H1 (cell line): Measurements from ENCODE around the gene FNDC3A. TPM values are rescaled to one million over a fixed set of nuclear protein-coding genes. Genes with fewer than 3 reads are reported as not detected.

Experiments used
- CTCF ChIA-PET: fragments of 300-600 bp; sonication (Branson Sonifier 250); formaldehyde crosslinking; loops from one replicate; lab custom pipeline; 2021; ENCODE audit not compliant: partially characterized antibody; lab: Charles Lee
- POLR2A ChIA-PET: fragments of 300-600 bp; sonication (Branson Sonifier 250); formaldehyde crosslinking; loops from one replicate; lab custom pipeline; 2021; ENCODE audit warnings: inconsistent platforms; ENCODE audit not compliant: partially characterized antibody; lab: Charles Lee
- DNase-seq, 2 experiments: peaks; one replicate each; pipeline versions ENCODE4 v3.0.0 to v3.0.0-alpha.2; 2010 to 2022; ENCODE audit warnings: low spot score in 2 of 2, low read depth in 1 of 2, mixed read lengths in 1 of 2
- FAIRE-seq: peaks from 2 replicates; lab custom pipeline; 2011; peaks lifted over from hg19 to GRCh38; lab: Jason Lieb, UNC
- H2AFZ ChIP-seq: 2 replicates; pipeline ENCODE4 v1.8.1; 2012; ENCODE audit warnings: low read length, inconsistent platforms
- H2AK5ac ChIP-seq: 2 replicates; pipeline ENCODE4 v1.6.1; 2013; ENCODE audit warnings: low read depth, low read length
- H2BK120ac ChIP-seq: replicated peaks from 2 replicates; pipeline ENCODE3; 2013; ENCODE audit warnings: low read depth, low read length, inconsistent platforms
- H2BK12ac ChIP-seq: 2 replicates; pipeline ENCODE4 v1.6.1; 2013; ENCODE audit warnings: low read depth, low read length
- H2BK15ac ChIP-seq: 2 replicates; pipeline ENCODE4 v1.6.1; 2013; ENCODE audit warnings: low read length
- H2BK20ac ChIP-seq: 2 replicates; pipeline ENCODE4 v1.6.1; 2013; ENCODE audit warnings: low read length
- H2BK5ac ChIP-seq: 2 replicates; pipeline ENCODE4 v1.6.1; 2013; ENCODE audit warnings: low read depth, low read length
- H3K14ac ChIP-seq: 2 replicates; pipeline ENCODE4 v1.6.1; 2013; ENCODE audit warnings: inconsistent platforms; ENCODE audit not compliant: insufficient read length
- H3K18ac ChIP-seq: 2 replicates; pipeline ENCODE4 v1.6.1; 2013; ENCODE audit warnings: low read length; ENCODE audit errors: extremely low read depth
- H3K23ac ChIP-seq: 2 replicates; pipeline ENCODE4 v1.6.1; 2013; ENCODE audit warnings: inconsistent platforms; ENCODE audit not compliant: insufficient read length
- H3K23me2 ChIP-seq: 2 replicates; pipeline ENCODE4 v1.6.1; 2013; ENCODE audit warnings: low read depth, low read length
- H3K27ac ChIP-seq: 2 replicates; pipeline ENCODE4 v1.6.1; 2011; ENCODE audit warnings: low read depth, low read length, inconsistent platforms
- H3K27me3 ChIP-seq, 4 experiments: replicated peaks in 1 of 4; 1 replicate in 1 of 4; 2 replicates in 3 of 4; pipeline versions ENCODE4 v1.6.1 to v1.8.1; 2011 to 2013; ENCODE audit warnings: low read length in 3 of 4, mild to moderate bottlenecking in 3 of 4, inconsistent platforms in 2 of 4, mixed read lengths in 2 of 4, moderate library complexity in 1 of 4; ENCODE audit not compliant: control insufficient read depth in 3 of 4, insufficient read depth in 3 of 4; ENCODE audit errors: extremely low read depth in 1 of 4
- H3K36me3 ChIP-seq, 4 experiments: 2 replicates each; pipeline versions ENCODE4 v1.6.1 to v1.8.1; 2011 to 2013; ENCODE audit warnings: mild to moderate bottlenecking in 4 of 4, low read length in 3 of 4, moderate library complexity in 2 of 4, control low read depth in 1 of 4, inconsistent platforms in 1 of 4; ENCODE audit not compliant: insufficient read depth in 4 of 4, control insufficient read depth in 2 of 4
- H3K4ac ChIP-seq: replicated peaks from 2 replicates; pipeline ENCODE3; 2013; ENCODE audit warnings: low read length, low read depth, mixed read lengths, inconsistent platforms; ENCODE audit not compliant: insufficient read length
- H3K4me1 ChIP-seq, 4 experiments: replicated peaks in 1 of 4; 1 replicate in 1 of 4; 2 replicates in 3 of 4; pipeline versions ENCODE4 v1.6.1 to v1.8.1; 2011 to 2013; ENCODE audit warnings: low read length in 3 of 4, inconsistent platforms in 2 of 4, mixed read lengths in 1 of 4; ENCODE audit not compliant: insufficient read depth in 4 of 4, control insufficient read depth in 3 of 4
- H3K4me2 ChIP-seq, 2 experiments: 2 replicates each; pipeline versions ENCODE4 v1.6.1 to v1.8.1; 2011 to 2013; ENCODE audit warnings: low read depth in 2 of 2, low read length in 2 of 2, control low read depth in 1 of 2, inconsistent platforms in 1 of 2, mild to moderate bottlenecking in 1 of 2; ENCODE audit not compliant: insufficient read depth in 1 of 2
- H3K4me3 ChIP-seq, 4 experiments: fragments of 200-600, 300-600 bp in 1 of 4; sonication (generic), shearing (Covaris generic), sonication (Bioruptor Twin) in 1 of 4; 2 replicates each; pipeline versions ENCODE4 v1.5.1 to v1.8.1; 2011 to 2016; ENCODE audit warnings: low read length in 4 of 4, low read depth in 3 of 4, control low read depth in 2 of 4, inconsistent platforms in 2 of 4, mild to moderate bottlenecking in 2 of 4, mixed read lengths in 1 of 4, moderate library complexity in 1 of 4; ENCODE audit not compliant: insufficient read depth in 2 of 4; ENCODE audit errors: extremely low read depth in 1 of 4
- H3K56ac ChIP-seq: replicated peaks from 2 replicates; pipeline ENCODE3; 2013; ENCODE audit warnings: low read depth, mild to moderate bottlenecking, mixed read lengths, low read length, inconsistent platforms; ENCODE audit not compliant: insufficient read length
- H3K79me1 ChIP-seq: 2 replicates; pipeline ENCODE4 v1.6.1; 2013; ENCODE audit warnings: low read depth, low read length, control low read depth
- H3K79me2 ChIP-seq, 2 experiments: 2 replicates each; pipeline versions ENCODE4 v1.6.1 to v1.8.1; 2012 to 2013; ENCODE audit warnings: low read length in 2 of 2, mild to moderate bottlenecking in 2 of 2, inconsistent platforms in 1 of 2; ENCODE audit not compliant: insufficient read depth in 2 of 2, control insufficient read depth in 1 of 2
- H3K9ac ChIP-seq, 4 experiments: replicated peaks in 1 of 4; 1 replicate in 1 of 4; 2 replicates in 3 of 4; pipeline versions ENCODE4 v1.6.1 to v1.8.1; 2011 to 2013; ENCODE audit warnings: low read depth in 3 of 4, low read length in 3 of 4, control low read depth in 2 of 4, mild to moderate bottlenecking in 2 of 4, moderate library complexity in 2 of 4, inconsistent platforms in 1 of 4; ENCODE audit errors: extremely low read depth in 1 of 4
- H3K9me3 ChIP-seq, 2 experiments: 2 replicates each; pipeline versions ENCODE4 v1.6.1 to v1.8.1; 2012 to 2013; ENCODE audit warnings: mild to moderate bottlenecking in 2 of 2, moderate library complexity in 2 of 2, control low read depth in 1 of 2, inconsistent platforms in 1 of 2, low read depth in 1 of 2, low read length in 1 of 2, mixed read lengths in 1 of 2; ENCODE audit not compliant: insufficient read depth in 2 of 2
- H4K20me1 ChIP-seq, 2 experiments: replicated peaks in 1 of 2; 2 replicates each; pipeline versions ENCODE3 to v1.8.1; 2011 to 2013; ENCODE audit warnings: inconsistent platforms in 2 of 2, low read length in 2 of 2, mild to moderate bottlenecking in 1 of 2; ENCODE audit not compliant: insufficient read depth in 2 of 2, control insufficient read depth in 1 of 2
- H4K5ac ChIP-seq: 2 replicates; pipeline ENCODE4 v1.6.1; 2013; ENCODE audit warnings: low read length, low read depth, mixed read lengths, inconsistent platforms; ENCODE audit not compliant: insufficient read length
- H4K8ac ChIP-seq: 2 replicates; pipeline ENCODE4 v1.8.0; 2013; ENCODE audit warnings: mild to moderate bottlenecking, moderate library complexity, low read length, inconsistent platforms; ENCODE audit not compliant: insufficient read depth; ENCODE audit errors: extremely low read depth
- H4K91ac ChIP-seq: replicated peaks from 2 replicates; pipeline ENCODE3; 2013; ENCODE audit warnings: low read length, mixed read lengths, inconsistent platforms; ENCODE audit not compliant: insufficient read length
- EZH2 ChIP-seq: fragments of 200-600 bp; sonication (generic); IDR thresholded peaks from 2 replicates; pipeline ENCODE4 v1.7.1; 2012; ENCODE audit warnings: low read depth, mild to moderate bottlenecking, moderate library complexity, low read length, inconsistent platforms; ENCODE audit not compliant: severe bottlenecking
- HDAC2 ChIP-seq, 2 experiments: fragments of 300-600 bp in 1 of 2; sonication (generic) in 1 of 2; IDR thresholded peaks; 2 replicates each; pipeline ENCODE4 v1.6.1; 2011 to 2012; ENCODE audit warnings: low read depth in 2 of 2, low read length in 2 of 2, mild to moderate bottlenecking in 2 of 2, moderate library complexity in 2 of 2, borderline replicate concordance in 1 of 2, inconsistent platforms in 1 of 2
- HDAC6 ChIP-seq: IDR thresholded peaks from one replicate; pipeline ENCODE4 v1.7.1; 2012; ENCODE audit warnings: low read depth, mild to moderate bottlenecking, inconsistent platforms, low read length, moderate library complexity
- NRF1 ChIP-seq: IDR thresholded peaks from 2 replicates; pipeline ENCODE4 v1.6.1; 2011; ENCODE audit warnings: mild to moderate bottlenecking, low read depth, low read length, improper control_type of control experiment
- RAD21 ChIP-seq, 2 experiments: IDR thresholded peaks in 1 of 2; conservative IDR thresholded peaks in 1 of 2; 2 replicates each; pipeline ENCODE4 v1.6.1; 2011; ENCODE audit warnings: low read depth in 2 of 2, low read length in 2 of 2, improper control_type of control experiment in 1 of 2, inconsistent platforms in 1 of 2, mild to moderate bottlenecking in 1 of 2, moderate library complexity in 1 of 2
- RFX5 ChIP-seq: IDR thresholded peaks from 2 replicates; pipeline ENCODE4 v1.6.1; 2011; ENCODE audit warnings: low read depth, low read length, improper control_type of control experiment, borderline replicate concordance
- RXRA ChIP-seq: IDR thresholded peaks from 2 replicates; pipeline ENCODE4 v1.6.1; 2011; ENCODE audit warnings: low read depth, mild to moderate bottlenecking, low read length, moderate library complexity; ENCODE audit not compliant: insufficient read depth
- TAF1 ChIP-seq: IDR thresholded peaks from 2 replicates; pipeline ENCODE4 v1.6.1; 2011; ENCODE audit warnings: mild to moderate bottlenecking, low read depth, low read length
- TAF7 ChIP-seq: optimal IDR thresholded peaks from 2 replicates; pipeline ENCODE3; 2011; ENCODE audit warnings: low read depth, mild to moderate bottlenecking, inconsistent platforms, low read length, moderate library complexity, borderline replicate concordance
- TCF12 ChIP-seq: IDR thresholded peaks from 2 replicates; pipeline ENCODE4 v1.6.1; 2011; ENCODE audit warnings: low read depth, mild to moderate bottlenecking, low read length
- polyA plus RNA-seq, 7 experiments: library from polyadenylated mRNA; depleted of rRNA in 3 of 7; stranded (reverse) in 5 of 7; unstranded in 2 of 7; fragments of >200 nt in 5 of 7; fragments of 200-250 nt in 2 of 7; gene quantifications; 1 replicate in 5 of 7; 2 replicates in 1 of 7; 4 replicates in 1 of 7; pipeline versions ENCODE4 v1.2.1 to v1.2.3, GENCODE V29; 2011 to 2013; ENCODE audit warnings: missing spikeins in 2 of 7, mixed read lengths in 2 of 7
- total RNA-seq: library from RNA; stranded (reverse); fragmentation: NEBNext Ultra II Directional; extraction: Animal tissue kit (Norgen Biotek cat#: 25700); gene quantifications from 2 replicates; pipeline ENCODE4 v1.2.1, GENCODE V29; 2021
- TF ChIP-seq, protein P1 (sequence below): IDR thresholded peaks from 2 replicates; pipeline ENCODE4 v1.6.1; 2011; ENCODE audit warnings: low read depth, mild to moderate bottlenecking, low read length; ENCODE audit not compliant: insufficient read depth

FNDC3A gene
- total and polyA plus RNA-seq, 2 of the 8 experiments (the other 6 are each of a cell fraction or from before 2014, with no cell fraction given), result 14.6 to 26.0 TPM

DNA sequence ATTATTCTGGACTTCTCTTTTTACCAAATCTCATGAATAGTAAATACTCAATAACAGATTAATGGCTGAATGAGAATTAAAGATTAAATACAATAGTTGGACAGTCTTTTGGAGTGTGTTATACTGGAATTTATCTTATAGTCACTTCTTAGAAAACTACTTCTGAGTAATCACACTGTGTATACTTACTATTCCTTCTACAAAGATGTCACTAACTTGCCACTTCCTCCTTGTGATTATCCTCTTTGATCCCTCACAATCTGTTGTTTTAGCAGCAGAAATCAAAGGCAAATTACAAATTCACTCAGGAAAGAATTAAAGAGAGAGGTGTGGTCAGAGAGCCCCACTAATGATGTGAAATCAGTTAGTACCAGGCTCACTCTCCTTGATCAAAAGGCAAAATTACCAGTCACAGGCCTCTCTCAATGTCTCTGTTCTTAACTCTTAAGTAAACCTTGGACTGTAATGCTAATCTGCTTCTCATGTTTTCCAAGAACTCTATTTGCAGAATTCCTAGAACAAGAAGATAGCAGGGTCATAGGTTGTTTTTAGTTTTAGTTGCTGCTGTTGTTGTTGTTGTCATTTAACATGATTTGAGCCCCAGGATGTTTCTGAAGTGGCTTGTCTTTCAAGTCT lies 37.3 kb upstream of the FNDC3A start:
- H3K14ac ChIP-seq, result no peak overlapping the region
- H2AFZ ChIP-seq, result no peak overlapping the region
- no peak for FAIRE-seq
- TF ChIP-seq, protein P1, sequence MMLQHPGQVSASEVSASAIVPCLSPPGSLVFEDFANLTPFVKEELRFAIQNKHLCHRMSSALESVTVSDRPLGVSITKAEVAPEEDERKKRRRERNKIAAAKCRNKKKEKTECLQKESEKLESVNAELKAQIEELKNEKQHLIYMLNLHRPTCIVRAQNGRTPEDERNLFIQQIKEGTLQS, result no peak
- no peak for TF ChIP-seq RAD21 (IDR thresholded peaks at IDR 0.05 in 1 of 2, conservative IDR thresholded peaks at IDR 0.05 in 1 of 2; ENCODE audit: low read depth in 2 of 2, low read length in 2 of 2)
- TF ChIP-seq HDAC2 (IDR thresholded peaks at IDR 0.05; ENCODE audit: borderline replicate concordance in 1 of 2, low read depth in 2 of 2, low read length in 2 of 2), result no peak
- TF ChIP-seq TAF1, result no peak
- TF ChIP-seq EZH2, result no peak
- TF ChIP-seq RXRA, result no peak
- TF ChIP-seq RFX5, result no peak
- TF ChIP-seq NRF1, result no peak
- no peak for TF ChIP-seq HDAC6
- no peak for TF ChIP-seq TCF12
- TF ChIP-seq TAF7, result no peak

More for the DNA sequence above, 37.3 kb upstream of the FNDC3A start:
- H3K79me2 ChIP-seq, result no peaks in the 10 kb centered on the region
- H3K4me1 ChIP-seq, result no peaks in the 10 kb centered on the region
- CTCF ChIA-PET, result no interaction called here
- no peak for DNase-seq
- POLR2A ChIA-PET, result no interaction called here
- no peak overlapping the region for H3K4ac ChIP-seq
- H4K20me1 ChIP-seq, result no peaks in the 10 kb centered on the region
- H3K27ac ChIP-seq, result no peak overlapping the region
- H2BK120ac ChIP-seq, result no peak overlapping the region
- H2BK15ac ChIP-seq, result no peak overlapping the region
- no peak overlapping the region for H3K23ac ChIP-seq
- no peak overlapping the region for H3K4me2 ChIP-seq
- H2BK5ac ChIP-seq, result no peak overlapping the region
- H2BK20ac ChIP-seq, result no peak overlapping the region
- no peak overlapping the region for H2AK5ac ChIP-seq
- no peaks in the 10 kb centered on the region for H3K9me3 ChIP-seq
- no peak overlapping the region for H3K56ac ChIP-seq
- H3K18ac ChIP-seq, result no peak overlapping the region
- no peaks in the 10 kb centered on the region for H3K79me1 ChIP-seq
- no peak overlapping the region for H4K5ac ChIP-seq
- H3K23me2 ChIP-seq, result no peaks in the 10 kb centered on the region
- no peak overlapping the region for H3K9ac ChIP-seq
- H3K27me3 ChIP-seq, result no peaks in the 10 kb centered on the region
- no peaks in the 10 kb centered on the region for H3K36me3 ChIP-seq
- H4K8ac ChIP-seq, result no peak overlapping the region
- no peak overlapping the region for H2BK12ac ChIP-seq
- H3K4me3 ChIP-seq, result no peak overlapping the region
- H4K91ac ChIP-seq, result no peak overlapping the region
